PC-3 (cell line): Measurements from ENCODE around the gene USH2A.

Experiments
- CTCF ChIP-seq: fragments of 300-600 bp; sonication (generic); conservative IDR thresholded peaks from 2 replicates; pipeline ENCODE4 v1.5.1; 2017; ENCODE audit warnings: antibody characterized with exemption, low read depth, mild to moderate bottlenecking, low read length
- EZH2 ChIP-seq: fragments of 300-600 bp; sonication (generic); IDR thresholded peaks from one replicate; pipeline ENCODE4 v1.6.1; 2017; ENCODE audit warnings: antibody characterized with exemption, mild to moderate bottlenecking, low read length; ENCODE audit not compliant: unreplicated experiment

GRCh38 chr1:216281757-216282156, 141.5 kb downstream of the USH2A start:
- TF ChIP-seq CTCF, result no peak
- TF ChIP-seq EZH2, result no peak
